Placental pericyte (primary cell): ENCODE results near the gene KHDRBS1. TPM values are rescaled to one million over a fixed set of nuclear protein-coding genes. Genes with fewer than 3 reads are reported as not detected.

Experiments used
- small RNA-seq: library from RNA; depleted of rRNA; stranded (forward); fragments of <200 nt; gene quantifications from one replicate; pipeline ENCODE3, GENCODE V24; 2012; ENCODE audit warnings: low replicate concordance
- total RNA-seq: library from RNA; depleted of rRNA; stranded (reverse); fragments of >200 nt; gene quantifications from 2 replicates; pipeline ENCODE4 v1.2.3, GENCODE V29; 2012

Gene KHDRBS1
- total RNA-seq: 49.0 and 61.4 TPM in 2 replicates

GRCh38 chr1:32013386-32014198 is at the start of gene KHDRBS1:
KHDRBS1 (plus strand) TSS chr1:32013868; CDS start chr1:32013996, 128 bp downstream.

GRCh38 chr1:32072622-32073298 is 59.1 kb downstream of the KHDRBS1 start, which contains the start of gene TMEM39B:
TMEM39B (plus strand) TSS chr1:32072939; CDS start chr1:32073048, 109 bp downstream.

Small RNA genes within 50 kb of the gene (small RNA-seq; reads per million reads assigned to genes)
- not detected for gene MIR5585
- gene RF00017: not detected

Other genes starting within 250 kb of the KHDRBS1 start
- 14.0 and 15.5 TPM in 2 replicates for gene ADGRB2, start 249.5 kb upstream of the KHDRBS1 start, total RNA-seq
- 56.7 and 148 TPM in 2 replicates for gene SPOCD1, start 197.8 kb upstream of the KHDRBS1 start, total RNA-seq
- gene PTP4A2, start 75.5 kb upstream of the KHDRBS1 start, total RNA-seq: 514 and 642 TPM in 2 replicates
- gene TMEM39B, start 59.1 kb downstream of the KHDRBS1 start, total RNA-seq: 9.6 and 11.6 TPM in 2 replicates
- 49.9 and 101 TPM in 2 replicates for gene KPNA6, start 94.2 kb downstream of the KHDRBS1 start, total RNA-seq
- gene TXLNA, start 165.8 kb downstream of the KHDRBS1 start, total RNA-seq: 85.6 and 106 TPM in 2 replicates
- gene CCDC28B, start 186.7 kb downstream of the KHDRBS1 start, total RNA-seq: 5.0 and 11.7 TPM in 2 replicates
- gene IQCC, start 191.8 kb downstream of the KHDRBS1 start, total RNA-seq: 1.1 and 2.1 TPM in 2 replicates
- gene DCDC2B, start 195.2 kb downstream of the KHDRBS1 start, total RNA-seq: not detected in 2 replicates
- gene TMEM234, start 208.5 kb downstream of the KHDRBS1 start, total RNA-seq: 21.9 and 26.5 TPM in 2 replicates
- gene EIF3I, start 208.5 kb downstream of the KHDRBS1 start, total RNA-seq: 333 and 358 TPM in 2 replicates
- gene FAM167B, start 233.4 kb downstream of the KHDRBS1 start, total RNA-seq: 0.88 and 1.0 TPM in 2 replicates
- gene LCK, start 237.4 kb downstream of the KHDRBS1 start, total RNA-seq: not detected in 2 replicates